Measurements from ENCODE around the gene CDCA5.

The CDCA5 gene, protein sequence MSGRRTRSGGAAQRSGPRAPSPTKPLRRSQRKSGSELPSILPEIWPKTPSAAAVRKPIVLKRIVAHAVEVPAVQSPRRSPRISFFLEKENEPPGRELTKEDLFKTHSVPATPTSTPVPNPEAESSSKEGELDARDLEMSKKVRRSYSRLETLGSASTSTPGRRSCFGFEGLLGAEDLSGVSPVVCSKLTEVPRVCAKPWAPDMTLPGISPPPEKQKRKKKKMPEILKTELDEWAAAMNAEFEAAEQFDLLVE

DNA sequence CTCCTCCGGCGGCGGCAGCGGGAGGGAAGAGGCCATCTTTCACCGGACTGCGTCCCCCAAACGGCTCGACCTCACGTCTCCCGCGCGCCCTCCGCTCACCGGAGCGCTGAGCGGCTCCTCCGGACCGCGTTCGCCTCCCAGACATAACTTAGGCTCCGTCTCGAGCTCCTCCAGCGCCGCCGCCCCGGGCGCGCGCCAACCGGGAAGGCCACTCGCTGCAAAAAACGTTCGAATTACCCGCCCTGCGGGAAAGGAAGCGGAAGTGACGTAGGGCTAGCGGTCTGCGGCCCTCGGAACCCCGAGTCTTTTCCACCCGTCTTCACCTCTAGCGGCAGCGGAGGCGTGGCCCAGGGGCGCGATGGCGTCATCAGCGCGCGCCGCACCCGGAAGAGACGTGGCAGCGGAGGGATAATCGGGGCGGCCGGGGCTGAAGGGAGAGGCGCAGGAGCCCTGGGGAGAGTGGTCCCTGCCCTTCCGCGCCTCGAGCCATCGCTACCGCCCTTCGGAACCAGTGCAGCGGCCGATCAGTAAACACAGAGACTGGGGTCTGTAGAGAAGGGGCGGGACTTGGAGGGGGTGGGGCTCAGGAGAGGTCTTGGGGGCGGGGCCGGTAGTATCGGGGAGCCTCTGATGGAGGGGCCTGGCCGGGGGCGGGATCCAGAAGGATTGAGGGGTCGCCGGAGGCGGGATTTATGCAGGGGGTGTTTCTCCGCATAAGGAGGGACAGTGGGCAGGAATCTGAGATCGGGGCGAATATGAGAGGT, at the start of gene CDCA5, which contains the start of gene ZFPL1:
CDCA5 (minus strand) TSS at position 207 of the 764 bp plus-strand sequence; CDS start at position 145, 62 bp downstream.
ZFPL1 (plus strand) TSS at position 389 of the 764 bp plus-strand sequence. CDS start 477 bp downstream, outside the sequence.
- DNase-seq: peak; percentile 81 to 94

DNA sequence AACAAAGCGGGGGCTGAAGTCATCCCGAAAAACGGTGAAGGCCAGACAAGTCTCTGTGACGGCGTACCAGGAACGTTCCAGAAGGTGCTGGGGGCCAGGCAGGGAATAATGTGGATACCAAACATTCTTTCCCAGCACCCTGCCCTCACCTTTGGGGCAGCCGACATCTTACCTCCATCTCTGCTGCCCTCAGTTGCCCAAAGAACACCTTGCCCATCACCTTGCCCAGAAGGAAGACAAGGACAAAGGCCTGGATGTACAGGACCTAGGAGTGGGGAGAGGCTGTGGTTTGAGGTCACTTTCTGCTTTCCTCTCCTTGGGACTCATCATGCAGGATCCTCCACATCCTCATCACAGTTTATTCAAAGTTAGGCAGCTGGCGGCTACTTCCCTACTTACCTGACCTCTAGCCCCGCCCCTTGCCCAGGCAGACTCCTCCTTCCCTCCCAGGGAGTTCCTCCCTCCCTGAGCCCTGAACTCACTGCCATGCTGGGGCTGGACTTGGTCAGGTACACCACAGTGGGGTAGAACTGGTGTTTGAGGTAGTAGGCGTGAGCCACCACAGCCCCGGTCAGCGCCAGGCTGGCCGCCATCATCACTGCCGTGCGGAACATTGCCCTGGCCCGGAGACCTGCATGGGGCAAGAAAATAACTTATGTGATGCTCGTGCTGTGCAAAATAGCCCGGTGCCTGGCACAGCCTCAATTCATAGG, 49.3 kb upstream of the CDCA5 start:
- DNase-seq: no peak

DNA sequence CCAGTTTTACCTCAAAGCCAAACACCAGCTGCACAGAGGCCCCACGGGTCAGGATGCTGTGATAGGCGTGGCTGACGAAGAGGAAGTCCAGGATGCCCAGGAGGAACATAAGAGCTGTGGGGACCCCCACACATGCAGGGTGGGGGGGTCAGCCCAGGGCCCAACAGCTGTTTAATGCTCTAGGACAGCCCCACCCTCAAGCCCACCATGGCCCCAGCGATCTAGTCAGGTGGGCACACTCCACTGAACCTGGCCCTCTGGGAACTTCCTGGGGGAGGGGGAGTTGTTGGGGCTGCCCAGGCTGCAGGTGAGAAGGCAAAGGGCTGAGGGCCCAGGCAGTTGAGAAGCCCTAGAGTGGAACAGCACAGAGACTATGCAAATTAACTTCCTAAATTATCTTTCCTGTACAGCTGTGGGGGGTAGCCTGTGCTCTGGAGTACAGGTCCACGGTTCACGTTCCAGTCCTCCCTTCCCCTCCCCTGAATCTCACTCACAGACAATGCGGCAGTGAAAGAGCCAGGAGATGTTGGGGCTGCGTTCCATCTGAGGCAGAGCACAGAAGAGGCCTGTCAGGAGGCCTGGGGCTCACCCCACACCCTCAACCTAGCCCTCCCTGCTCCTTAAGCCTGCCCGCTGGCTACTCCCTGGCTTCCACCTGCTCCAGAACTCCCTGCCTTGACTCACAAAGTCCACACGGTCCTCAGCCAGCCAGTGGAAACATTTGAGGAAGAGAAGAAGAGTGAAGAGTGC, 48.6 kb upstream of the CDCA5 start:
- no peak for DNase-seq

DNA sequence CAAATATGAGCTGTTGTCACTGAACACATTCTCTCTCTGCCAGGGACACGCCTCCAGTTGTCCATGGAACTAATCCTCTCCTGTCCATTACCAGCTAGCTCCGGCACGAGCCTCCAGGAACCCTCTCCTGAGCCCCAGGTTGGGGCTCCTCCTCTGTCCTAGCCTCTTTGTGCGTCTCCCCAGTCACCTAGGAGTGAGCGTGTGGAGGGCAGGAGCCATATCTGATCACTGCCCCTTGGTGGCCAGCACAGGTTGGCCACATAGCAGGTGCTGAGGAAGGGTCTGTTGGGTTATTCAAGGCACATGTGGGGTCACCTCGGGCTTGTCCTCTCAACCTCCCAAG, 48.0 kb upstream of the CDCA5 start:
- no peak for DNase-seq

DNA sequence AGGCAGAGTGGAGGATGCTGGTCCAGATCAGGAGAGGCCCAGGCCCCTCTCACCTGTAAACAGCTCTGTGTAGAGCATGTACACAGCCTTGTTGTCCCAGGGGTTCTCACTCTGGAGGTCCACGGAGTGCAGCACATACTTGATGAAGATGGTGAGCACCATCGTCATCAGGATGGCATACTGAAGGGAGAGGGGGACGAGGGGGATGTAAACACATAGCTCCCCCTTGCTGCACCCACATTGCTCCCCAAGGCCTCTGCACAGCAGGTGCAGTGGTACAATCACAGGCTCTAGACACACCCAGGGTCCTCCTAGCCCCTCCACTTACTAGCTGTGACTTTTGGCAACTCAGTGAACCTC, 47.6 kb upstream of the CDCA5 start:
- DNase-seq: no peak

DNA sequence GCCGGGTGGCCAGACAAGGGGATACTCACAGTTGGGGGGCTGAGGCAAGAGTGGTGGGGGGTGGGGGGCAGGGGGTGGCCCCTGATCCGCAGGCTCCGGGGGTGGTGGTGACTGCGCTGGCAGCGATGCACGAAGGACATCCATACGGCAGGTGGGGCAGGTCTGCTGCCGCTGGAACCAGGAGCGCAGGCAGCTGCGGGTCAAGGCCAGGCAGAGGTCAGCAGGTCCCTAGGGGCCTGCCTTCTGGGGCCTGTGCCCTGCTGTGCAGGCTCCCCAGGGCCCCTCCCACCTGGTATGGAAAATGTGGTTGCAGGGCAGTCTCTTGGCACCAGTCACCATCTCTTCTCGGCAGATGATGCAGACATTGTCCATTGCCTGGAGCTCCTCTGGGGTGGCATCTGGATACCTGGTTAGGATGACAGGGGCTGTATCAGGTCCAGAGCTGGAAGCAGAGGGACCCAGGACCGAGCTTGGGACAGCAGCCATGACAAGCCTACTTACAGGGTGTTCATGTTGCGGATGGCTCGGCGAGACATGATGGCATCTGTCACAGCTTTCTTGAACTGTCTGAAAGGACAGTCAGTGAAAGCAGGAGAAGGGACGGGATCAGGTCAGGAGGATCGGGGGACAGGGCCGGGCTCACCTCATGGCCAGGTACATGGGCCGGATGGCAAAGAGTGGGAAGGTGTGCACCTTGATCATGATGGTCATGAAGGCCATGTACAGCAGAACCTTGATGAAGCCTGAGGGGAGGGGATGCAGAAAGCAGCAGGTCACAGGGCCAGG, 47.0 kb upstream of the CDCA5 start:
- no peak for DNase-seq

DNA sequence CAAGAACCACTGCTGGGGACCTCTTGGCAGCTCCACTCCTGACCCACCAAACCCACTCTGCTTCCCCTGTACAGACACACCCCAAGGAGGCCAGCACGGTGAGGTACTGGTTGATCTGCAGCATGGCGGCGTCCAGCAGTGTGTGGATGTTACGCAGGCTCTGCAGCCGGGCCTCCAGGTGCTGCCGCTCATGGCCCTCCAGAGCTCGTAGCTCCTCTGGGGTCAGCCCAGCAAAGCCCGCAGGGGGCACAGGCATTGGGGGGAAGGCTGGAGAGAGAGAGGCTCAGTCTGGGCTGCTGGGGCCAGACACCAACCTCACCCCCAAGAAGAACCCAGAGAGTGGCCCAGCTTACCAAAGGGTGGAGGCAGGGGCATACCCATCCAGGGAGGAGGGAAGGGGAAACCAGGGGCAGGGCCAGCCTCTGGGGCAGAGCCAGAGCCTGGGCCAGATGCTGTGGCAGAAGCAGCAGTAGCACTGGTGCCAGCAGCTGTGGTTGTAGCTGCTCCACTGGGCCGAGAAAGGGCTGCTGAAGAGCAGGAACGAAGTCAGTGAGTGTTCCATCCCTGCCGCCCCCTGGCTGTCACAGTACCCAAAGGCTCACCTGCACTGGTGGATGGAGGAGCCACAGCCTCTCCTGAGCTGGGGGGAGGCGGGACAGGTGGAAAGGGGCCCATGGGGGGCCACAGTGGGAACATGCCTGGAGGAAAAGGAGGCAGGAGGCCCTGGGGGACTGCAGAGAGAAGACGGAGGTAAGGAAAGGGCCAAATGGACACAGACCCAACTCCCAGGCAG, 46.0 kb upstream of the CDCA5 start:
- DNase-seq: no peak

DNA sequence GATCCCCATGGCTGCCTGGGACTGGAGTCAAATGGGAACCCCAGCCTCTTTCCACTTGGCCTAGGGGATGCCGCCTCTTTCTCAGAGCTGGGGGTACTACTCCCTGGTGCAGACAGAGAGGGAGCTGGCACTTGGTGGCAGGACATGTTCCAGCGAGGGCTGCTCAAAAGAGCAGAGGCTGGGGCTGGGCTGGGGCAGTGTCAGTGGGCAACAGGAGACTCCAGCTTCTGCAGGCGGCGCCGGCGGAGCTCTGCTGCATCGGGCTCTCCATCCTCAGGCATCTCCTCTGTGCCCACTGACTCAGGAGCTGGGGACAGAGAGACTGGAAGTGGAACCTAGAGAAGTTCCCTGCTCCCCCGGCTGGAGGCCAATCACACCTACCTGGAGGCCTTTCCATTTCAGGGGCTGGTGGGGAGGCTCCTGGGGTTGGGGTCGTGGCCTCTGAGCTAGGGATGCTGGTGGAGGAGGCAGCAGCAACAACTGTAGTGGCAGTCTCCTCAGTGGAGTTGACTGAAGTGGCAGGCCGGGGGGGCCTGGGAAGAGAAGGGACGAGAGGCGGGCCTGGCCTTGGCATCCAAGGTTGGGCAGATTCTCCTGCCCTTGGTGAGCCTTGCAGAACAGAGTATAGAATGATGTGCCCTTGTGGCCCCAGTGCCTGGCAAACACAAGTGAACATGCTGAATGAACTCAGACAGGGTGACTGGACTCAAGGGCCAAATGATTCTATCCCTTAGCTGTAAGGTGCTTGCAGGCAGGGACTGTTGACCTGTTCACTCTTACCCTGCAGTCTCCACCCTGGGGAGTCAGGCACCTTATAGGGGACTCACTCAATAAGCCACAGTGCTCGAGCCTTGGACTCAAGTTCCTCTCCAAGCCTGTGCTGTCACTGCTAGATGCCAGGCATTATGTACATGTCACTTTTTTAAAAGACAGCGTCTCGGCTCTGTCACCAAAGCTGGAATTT, 44.6 kb upstream of the CDCA5 start:
- no peak for DNase-seq

DNA sequence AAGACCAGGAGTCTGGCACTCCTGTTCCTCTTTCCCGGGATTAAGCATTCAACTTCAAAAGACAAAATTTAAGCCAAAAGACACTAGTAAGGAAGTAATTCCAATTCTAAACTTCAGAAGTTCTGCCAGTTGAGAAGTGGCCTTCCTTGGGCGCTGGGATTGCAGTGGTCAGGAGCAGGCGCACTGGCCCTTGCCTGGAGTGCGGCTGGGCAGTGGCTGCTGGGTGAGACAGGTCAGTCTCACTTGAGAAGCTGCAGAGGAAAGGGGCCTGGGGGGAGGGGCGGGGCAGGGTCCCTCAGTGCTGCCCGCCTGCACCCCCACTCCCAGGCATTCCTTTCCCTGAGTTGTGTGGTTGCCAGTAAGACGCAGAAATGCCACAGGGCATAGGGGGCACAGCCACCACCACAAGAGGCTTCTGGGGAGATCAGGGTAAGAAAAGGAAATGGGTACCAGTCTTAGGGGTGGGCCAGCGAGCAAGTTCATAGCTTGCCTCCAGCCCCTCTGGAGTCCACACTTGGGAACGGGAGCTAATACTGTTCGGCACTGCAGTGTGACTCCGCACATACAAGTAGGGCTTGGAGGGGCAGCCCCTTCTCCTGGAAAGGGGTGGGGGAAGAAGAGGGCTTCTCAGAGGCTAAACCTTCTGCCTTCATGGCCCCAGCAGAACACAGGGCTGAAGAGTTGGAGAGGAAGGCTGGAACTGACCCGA, 43.8 kb upstream of the CDCA5 start:
- no peak for DNase-seq

DNA sequence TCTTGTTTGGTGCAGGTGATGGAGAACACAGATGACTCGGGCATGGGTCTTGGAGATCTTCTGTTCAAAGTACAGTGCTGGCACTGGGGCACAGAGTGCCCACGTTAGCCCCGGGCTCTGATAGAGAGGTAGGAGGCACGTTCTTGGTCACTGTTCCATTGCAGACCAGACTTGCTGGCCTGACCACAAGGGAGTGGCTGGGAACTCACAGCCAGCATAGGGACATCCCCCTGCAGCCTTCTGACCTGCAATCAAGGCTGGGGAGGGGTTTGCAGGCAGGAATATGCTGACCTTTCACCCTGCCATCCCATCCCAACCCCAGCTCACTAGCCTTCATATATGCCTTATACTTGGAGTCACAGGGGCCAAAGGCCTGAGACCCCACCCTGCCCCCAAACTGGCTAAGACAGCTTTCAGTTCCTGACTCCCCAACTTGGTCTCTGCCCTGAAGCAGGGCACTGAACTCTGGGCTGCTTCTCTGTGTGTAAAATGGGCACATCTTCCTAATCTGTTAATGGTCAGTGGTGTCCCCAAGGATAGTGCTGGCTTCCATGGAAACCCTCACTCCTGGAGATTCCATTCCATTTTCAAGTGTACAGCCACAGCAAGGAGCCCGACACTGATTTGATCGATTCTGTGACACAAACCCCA, 42.9 kb upstream of the CDCA5 start:
- no peak for DNase-seq

DNA sequence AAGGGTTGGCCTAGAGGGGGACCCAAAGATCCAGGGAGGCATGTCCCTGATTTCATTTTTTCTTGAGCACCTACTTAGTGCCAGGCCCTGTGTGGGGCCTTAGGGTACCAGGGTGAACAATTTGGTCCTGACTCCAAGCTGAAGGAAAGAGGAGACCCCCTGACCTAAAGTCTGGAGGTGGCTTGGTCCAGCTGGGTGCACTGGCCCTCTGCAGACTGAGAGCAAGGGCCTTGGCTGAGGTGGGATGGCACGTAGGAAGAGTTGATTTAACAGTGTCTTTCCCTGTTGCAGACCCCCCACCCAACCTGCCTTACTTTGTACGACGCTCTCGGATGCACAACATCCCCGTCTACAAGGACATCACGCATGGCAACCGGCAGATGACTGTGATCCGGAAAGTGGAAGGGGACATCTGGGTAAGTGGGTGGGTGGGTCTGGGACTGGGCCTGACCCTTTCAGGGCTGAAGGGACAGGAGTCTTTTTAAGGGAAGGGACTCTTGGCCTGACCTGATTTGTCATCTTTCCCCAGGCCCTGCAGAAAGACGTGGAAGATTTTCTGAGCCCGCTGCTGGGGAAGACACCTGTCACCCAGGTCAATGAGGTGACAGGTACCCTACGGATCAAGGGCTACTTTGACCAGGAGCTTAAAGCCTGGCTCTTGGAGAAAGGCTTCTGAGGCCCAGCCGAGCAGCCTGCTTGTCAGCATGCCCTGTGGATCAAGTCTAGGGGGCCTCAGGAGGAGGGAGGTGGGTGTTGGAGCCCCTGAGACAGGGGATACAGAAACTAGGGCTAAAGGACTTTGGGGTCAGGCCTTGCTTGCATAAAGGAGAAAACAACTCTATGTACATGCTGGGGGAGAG, 41.6 kb upstream of the CDCA5 start:
- DNase-seq: no peak

DNA sequence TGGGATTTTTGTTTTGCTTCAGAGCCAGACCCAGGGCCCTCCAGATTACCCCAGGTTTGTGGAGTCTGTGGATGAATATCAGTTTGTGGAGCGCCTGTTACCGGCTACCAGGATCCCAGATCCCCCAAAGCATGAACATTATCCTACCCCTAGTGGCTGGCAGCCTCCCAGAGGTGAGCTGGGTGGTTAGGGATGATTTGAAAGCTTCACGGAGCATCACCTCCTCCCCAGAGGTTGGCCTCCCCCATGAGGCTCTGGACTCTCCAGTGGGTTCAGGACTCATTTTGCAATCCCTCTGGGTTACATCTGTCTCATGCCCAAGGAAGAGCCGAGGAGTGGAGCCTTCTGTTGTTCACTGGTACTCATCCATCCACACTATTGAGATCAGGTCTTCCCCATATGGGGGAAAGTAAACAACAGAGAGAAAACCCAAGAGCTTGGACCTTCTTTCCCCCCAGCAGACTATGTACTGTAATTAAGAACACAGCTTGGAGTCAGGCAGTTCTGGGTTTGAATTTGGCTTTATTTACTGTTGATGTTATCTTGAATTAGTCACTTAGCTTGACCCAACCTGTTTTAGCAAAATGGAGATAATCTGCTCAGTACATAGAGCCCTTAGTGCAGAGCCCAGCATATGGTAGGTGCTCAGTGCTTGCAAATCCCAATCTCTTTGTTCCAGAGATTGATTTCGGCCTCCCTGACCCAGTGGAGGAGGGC, 40.8 kb upstream of the CDCA5 start:
- no peak for DNase-seq

DNA sequence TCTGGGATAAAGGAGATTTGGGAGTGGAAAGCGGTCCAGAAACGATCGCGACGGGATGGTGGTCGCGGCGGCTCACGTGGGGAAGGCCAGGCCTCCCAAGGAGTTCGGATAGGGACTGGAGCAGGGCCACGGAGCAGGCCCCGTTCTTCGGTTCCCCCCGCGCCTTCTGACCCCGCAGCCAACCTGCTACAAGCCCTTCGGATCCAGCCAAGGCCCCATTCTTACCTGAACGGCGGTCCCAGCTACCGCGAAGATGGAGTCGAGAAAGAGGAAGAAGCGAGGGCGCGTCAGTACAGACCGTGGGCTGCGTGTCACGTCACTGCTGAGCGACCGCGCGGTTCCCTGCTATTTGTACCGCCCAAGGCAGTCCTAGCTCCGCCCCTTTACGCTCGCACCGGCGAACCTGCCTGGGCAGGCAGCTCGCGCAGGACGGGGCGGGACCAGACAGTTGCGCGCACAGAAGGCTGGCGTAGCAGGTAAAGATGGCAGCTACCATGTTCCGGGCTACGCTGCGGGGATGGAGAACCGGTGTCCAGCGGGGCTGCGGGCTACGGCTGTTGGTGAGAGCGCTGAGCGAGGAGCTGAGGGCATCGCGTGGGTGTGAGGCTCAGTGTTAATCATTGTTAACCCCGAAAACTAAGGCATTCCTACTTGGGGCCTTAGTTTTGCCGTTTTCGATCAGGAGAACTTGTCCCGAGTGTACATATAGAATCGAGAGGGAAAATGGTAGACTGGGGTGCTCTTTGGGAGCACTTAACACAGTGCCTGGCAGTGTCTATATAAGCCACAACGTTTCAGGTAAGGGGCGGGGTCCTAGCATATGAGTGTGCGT, 38.2 kb upstream of the CDCA5 start, which contains the start of the genes FAU and MRPL49:
FAU (minus strand) TSS at position 270 of the 832 bp plus-strand sequence. CDS start 321 bp downstream, outside the sequence.
MRPL49 (plus strand) TSS at position 457 of the 832 bp plus-strand sequence; CDS start at position 483, 26 bp downstream.
- DNase-seq: peak; percentile 86 to 96

DNA sequence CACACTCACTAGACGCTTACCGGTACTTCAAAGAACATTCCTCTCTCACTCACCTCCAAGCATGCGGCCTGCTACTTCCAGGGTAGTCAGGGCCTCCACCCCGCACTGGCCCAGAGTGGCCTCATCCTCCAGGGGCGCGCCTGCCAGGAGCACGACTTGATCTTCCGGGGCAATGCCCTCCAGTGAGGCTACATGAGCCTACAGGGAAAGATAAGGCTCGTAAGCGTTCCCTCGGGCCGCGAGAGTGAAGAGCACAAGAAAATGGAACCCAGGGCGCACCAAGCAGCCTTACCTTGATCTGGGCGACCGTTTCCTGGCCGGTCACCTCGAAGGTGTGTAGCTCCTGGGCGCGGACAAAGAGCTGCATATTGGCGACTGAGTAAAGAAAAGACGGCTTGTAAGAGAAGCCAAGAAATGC, 37.6 kb upstream of the CDCA5 start:
- DNase-seq: no peak

DNA sequence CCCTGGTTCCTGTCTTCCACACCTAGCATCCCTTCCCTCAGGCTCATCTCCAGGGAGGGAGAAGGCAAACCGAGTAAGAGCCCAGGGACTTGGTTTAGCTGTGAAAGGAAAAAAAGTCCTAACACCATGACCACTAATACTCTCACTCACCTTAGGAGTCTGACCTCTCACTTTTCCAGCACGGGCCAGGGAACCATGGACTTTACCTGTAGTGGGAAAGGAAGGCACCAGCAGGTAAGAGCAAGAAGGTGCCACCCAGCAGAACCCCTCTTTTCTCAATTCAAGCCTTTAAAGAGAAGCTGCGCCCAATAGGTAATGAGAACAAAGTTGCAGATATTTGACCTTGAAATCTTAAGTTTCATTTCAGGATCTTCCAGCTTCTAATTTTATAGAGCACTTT, 37.0 kb upstream of the CDCA5 start:
- DNase-seq: no peak

DNA sequence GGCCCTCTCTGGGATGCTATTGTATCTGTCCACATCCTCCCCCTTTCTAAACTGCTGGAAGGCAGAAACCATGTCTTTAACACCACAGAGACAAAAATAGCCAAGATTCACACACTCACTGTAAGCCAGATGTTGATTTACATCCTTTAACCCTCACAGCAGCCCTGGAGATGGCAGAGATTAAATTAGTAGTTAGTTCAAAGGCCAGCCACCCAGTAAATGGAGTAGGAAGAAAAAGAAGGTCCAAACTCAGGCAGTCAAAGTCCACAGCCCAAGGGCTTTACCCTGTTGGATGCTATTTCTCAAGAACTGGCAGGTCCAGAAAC, 35.8 kb upstream of the CDCA5 start:
- no peak for DNase-seq
